ENCODE data around the gene TP53I13. TPM values are rescaled to one million over a fixed set of nuclear protein-coding genes. Genes with fewer than 3 reads are reported as not detected.
A peak's percentile ranks its signal among the peaks of the same experiment; 100 is the strongest.

The TP53I13 gene
- total RNA-seq, 1 experiment from 2014 or later, result 28.1 TPM

DNA sequence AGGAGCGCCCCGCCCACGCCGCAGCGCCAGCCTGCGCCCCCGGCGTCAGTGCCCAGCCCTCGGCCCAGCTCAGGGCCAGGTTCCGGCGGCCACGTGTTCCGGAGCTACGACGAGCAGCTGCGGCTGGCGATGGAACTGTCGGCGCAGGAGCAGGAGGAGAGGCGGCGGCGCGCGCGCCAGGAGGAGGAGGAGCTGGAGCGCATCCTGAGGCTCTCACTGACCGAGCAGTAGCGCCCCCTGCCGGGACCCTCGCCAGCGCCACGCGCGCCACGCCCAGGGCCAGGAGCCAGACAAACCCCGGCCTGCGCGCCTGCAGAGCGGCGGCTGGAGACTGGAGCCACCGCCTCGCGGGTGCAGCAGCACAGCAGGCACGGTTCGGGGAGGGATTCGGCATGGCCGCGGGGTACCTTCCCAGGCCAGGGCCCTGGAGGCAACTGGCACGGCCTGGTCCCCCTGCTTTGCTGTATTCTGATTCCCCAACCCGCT, 44.9 kb downstream of the TP53I13 start:
- Histone ChIP-seq H2BK12ac (ENCODE audit: insufficient read length, low read depth, low read length) (no peak overlapping the region), H4K91ac (ENCODE audit: insufficient read length, low read depth, low read length) (no peak overlapping the region), H3K9ac (ENCODE audit: extremely low read depth, insufficient read length, low read length) (no peak overlapping the region), H2BK5ac (ENCODE audit: insufficient read length, low read length) (no peak overlapping the region), H3K23ac (ENCODE audit: insufficient read length, low read depth, low read length) (no peak overlapping the region), H3K79me1 (ENCODE audit: insufficient read depth, low read depth, low read length, poor library complexity, severe bottlenecking) (no peaks in the 10 kb centered on the region), H3K4me2 (ENCODE audit: insufficient read depth, insufficient read length, low read length) (peak overlapping the region; percentile 23), H2BK120ac (ENCODE audit: low read depth, low read length, poor library complexity, severe bottlenecking) (no peak overlapping the region), H2AK5ac (ENCODE audit: insufficient read length, low read length) (no peak overlapping the region), H2BK15ac (ENCODE audit: low read depth, low read length) (no peak overlapping the region), H3K56ac (ENCODE audit: insufficient read length, low read depth, low read length) (no peak overlapping the region), H3K23me2 (ENCODE audit: insufficient read length, low read depth, low read length, poor library complexity, severe bottlenecking) (peaks cover 9% of the 10 kb centered on the region), H3K4ac (ENCODE audit: low read depth, low read length) (no peak overlapping the region), H3T11ph (ENCODE audit: low read length) (no peak overlapping the region), H4K20me1 (ENCODE audit: control insufficient read depth, insufficient read depth, insufficient read length) (no peaks in the 10 kb centered on the region), H3K27ac (ENCODE audit: insufficient read length, low read depth, low read length) (no peak overlapping the region), H3K18ac (ENCODE audit: insufficient read length, low read depth, low read length) (no peak overlapping the region), H3K4me1 (ENCODE audit: insufficient read depth, low read length) (no peaks in the 10 kb centered on the region; the same call in 1 of the 2 replicates), H2AFZ (ENCODE audit: low read length) (no peak overlapping the region), H2BK20ac (ENCODE audit: low read depth, low read length, poor library complexity, severe bottlenecking) (no peak overlapping the region), H3K79me2 (ENCODE audit: insufficient read depth, low read length) (no peaks in the 10 kb centered on the region), H3K9me3 (ENCODE audit: control insufficient read depth, low read depth, low read length) (no peaks in the 10 kb centered on the region), H4K8ac (replicated peaks; ENCODE audit: insufficient read length, low read depth, low read length) (no peak overlapping the region), H3K14ac (ENCODE audit: insufficient read depth, low read length) (0 out of 2 replicates have a peak overlapping the region, but pooled peaks have one; percentile 54), H3K27me3 (ENCODE audit: insufficient read depth, low read length) (peaks cover 11% of the 10 kb centered on the region), H4K5ac (ENCODE audit: insufficient read length, low read depth, low read length) (no peak overlapping the region)
- no CpG with 5 or more reads among the region's 50 CpGs for WGBS (ENCODE audit: extremely low coverage, insufficient read length, low lambda C conversion rate)
- Mint-ChIP-seq H3K4me1 (peaks cover 20 to 40% of the 10 kb centered on the region in 2 experiments), H3K36me3 (ENCODE audit: insufficient read depth in 1 of 3, low read depth in 3 of 3) (peaks cover 2 to 10% (median 8%) of the 10 kb centered on the region in 3 experiments; a peak in 4 of 7 replicates), H3K9me3 (no peaks in the 10 kb centered on the region), H3K27me3 (ENCODE audit: low read depth) (peaks cover 57% of the 10 kb centered on the region), H3K4me3 (peak overlapping the region in 1 of 2 experiments; percentile 33; a peak in 2 of 5 replicates), H3K27ac (no peak overlapping the region)
- DNase-seq, result peak; percentile 98
- TF ChIP-seq, protein P1, sequence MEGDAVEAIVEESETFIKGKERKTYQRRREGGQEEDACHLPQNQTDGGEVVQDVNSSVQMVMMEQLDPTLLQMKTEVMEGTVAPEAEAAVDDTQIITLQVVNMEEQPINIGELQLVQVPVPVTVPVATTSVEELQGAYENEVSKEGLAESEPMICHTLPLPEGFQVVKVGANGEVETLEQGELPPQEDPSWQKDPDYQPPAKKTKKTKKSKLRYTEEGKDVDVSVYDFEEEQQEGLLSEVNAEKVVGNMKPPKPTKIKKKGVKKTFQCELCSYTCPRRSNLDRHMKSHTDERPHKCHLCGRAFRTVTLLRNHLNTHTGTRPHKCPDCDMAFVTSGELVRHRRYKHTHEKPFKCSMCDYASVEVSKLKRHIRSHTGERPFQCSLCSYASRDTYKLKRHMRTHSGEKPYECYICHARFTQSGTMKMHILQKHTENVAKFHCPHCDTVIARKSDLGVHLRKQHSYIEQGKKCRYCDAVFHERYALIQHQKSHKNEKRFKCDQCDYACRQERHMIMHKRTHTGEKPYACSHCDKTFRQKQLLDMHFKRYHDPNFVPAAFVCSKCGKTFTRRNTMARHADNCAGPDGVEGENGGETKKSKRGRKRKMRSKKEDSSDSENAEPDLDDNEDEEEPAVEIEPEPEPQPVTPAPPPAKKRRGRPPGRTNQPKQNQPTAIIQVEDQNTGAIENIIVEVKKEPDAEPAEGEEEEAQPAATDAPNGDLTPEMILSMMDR (conservative IDR thresholded peaks at IDR 0.05), result peak; percentile 93

All from H9 (cell line).